ENCODE measurements around the gene GAREM2. TPM values are rescaled to one million over a fixed set of nuclear protein-coding genes. Genes with fewer than 3 reads are reported as not detected.

Gene GAREM2
- polyA plus RNA-seq, 1 donor (not counting 4 experiments of a cell fraction or from before 2014, with no cell fraction given): 0.03 TPM

DNA sequence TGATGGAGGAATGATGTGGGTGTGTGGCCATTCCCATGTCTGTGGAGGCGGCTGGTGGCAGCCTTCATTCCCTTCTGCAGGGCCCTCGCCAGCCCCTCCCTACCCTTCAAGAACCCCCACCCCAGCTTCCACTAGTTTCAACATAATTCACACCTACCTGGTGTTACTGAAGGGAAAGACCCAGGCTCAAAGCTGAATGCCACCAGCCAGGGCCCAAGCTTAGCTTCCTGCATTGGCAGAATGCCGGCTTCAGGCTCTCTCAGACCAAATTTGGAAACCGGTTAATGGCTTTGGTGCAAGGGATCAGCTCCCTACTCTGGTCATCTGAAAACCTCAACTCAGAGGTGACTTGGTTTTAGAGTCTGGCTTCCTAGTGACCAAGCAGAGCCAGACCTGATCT is 16.9 kb downstream of the GAREM2 start:
- no peaks in the 10 kb centered on the region for H3K4me1 ChIP-seq (ENCODE audit: control insufficient read depth, extremely low read depth, insufficient read depth, low read length)
- no peak for FAIRE-seq
- H3K9me3 ChIP-seq (ENCODE audit: control insufficient read depth, low read depth, low read length): no peaks in the 10 kb centered on the region
- H3K79me2 ChIP-seq (ENCODE audit: control insufficient read depth, insufficient read depth, low read length): no peaks in the 10 kb centered on the region
- H3K4me2 ChIP-seq (ENCODE audit: control insufficient read depth, extremely low read depth, insufficient read depth, low read depth, low read length): no peak overlapping the region
- no peaks in the 10 kb centered on the region for H4K20me1 ChIP-seq (ENCODE audit: control insufficient read depth, extremely low read depth, insufficient read depth, low read length)
- dilution Hi-C loops (cut with MboI; ENCODE audit: extremely low pct_ligation_motif_present, low sequenced_read_pairs): no loop called here
- DNase-seq (ENCODE audit: low read depth, low spot score): no peak
- H3K9me1 ChIP-seq (ENCODE audit: control insufficient read depth, extremely low read depth, insufficient read depth, low read length): no peaks in the 10 kb centered on the region
- no peaks in the 10 kb centered on the region for H3K27me3 ChIP-seq (ENCODE audit: control insufficient read depth, extremely low read depth, insufficient read depth, low read length)
- no peak overlapping the region for H3K27ac ChIP-seq (ENCODE audit: control insufficient read depth, insufficient read depth, low read length)
- no peak for TF ChIP-seq EZH2 (IDR thresholded peaks at IDR 0.05; ENCODE audit: low read length)
- TF ChIP-seq, protein P1, sequence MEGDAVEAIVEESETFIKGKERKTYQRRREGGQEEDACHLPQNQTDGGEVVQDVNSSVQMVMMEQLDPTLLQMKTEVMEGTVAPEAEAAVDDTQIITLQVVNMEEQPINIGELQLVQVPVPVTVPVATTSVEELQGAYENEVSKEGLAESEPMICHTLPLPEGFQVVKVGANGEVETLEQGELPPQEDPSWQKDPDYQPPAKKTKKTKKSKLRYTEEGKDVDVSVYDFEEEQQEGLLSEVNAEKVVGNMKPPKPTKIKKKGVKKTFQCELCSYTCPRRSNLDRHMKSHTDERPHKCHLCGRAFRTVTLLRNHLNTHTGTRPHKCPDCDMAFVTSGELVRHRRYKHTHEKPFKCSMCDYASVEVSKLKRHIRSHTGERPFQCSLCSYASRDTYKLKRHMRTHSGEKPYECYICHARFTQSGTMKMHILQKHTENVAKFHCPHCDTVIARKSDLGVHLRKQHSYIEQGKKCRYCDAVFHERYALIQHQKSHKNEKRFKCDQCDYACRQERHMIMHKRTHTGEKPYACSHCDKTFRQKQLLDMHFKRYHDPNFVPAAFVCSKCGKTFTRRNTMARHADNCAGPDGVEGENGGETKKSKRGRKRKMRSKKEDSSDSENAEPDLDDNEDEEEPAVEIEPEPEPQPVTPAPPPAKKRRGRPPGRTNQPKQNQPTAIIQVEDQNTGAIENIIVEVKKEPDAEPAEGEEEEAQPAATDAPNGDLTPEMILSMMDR (optimal IDR thresholded peaks at IDR 0.05 in 1 of 3, IDR thresholded peaks at IDR 0.05 in 1 of 3, conservative IDR thresholded peaks at IDR 0.05 in 1 of 3; ENCODE audit: extremely low read depth in 1 of 3, insufficient read depth in 2 of 3, low read length in 3 of 3): no peak
- H3K36me3 ChIP-seq (ENCODE audit: control insufficient read depth in 2 of 2, extremely low read depth in 1 of 2, insufficient read depth in 2 of 2, low read length in 2 of 2): peaks cover 9 to 23% of the 10 kb centered on the region in 2 experiments
- H2AFZ ChIP-seq (ENCODE audit: control insufficient read depth, low read length): no peak overlapping the region
- no peak overlapping the region for H3K9ac ChIP-seq (ENCODE audit: control insufficient read depth, extremely low read depth, insufficient read depth, low read length)
- H3K4me3 ChIP-seq (ENCODE audit: control insufficient read depth in 2 of 3, extremely low read depth in 1 of 3, insufficient read depth in 2 of 3, low read depth in 1 of 3, low read length in 3 of 3): no peak overlapping the region

DNA sequence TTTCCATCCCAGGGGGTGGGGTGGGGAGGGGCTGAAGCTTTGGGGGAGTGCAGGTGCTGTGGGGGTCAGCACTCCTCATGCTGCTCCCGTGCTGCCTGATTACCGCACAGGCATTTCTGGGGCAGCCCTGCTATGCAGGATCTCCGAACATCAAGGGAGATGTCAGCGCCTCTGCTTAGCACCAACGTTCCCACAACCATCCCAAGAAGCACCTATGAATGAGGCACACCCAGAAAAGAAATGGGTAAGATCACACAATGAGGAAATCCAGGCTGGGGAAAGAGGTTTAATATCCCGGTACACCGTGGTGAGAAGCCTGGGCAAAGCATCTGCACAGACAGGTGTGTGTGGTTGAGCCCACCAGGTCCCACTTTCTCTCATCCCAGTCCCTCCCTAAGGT is 17.5 kb downstream of the GAREM2 start:
- no peak overlapping the region for H3K4me2 ChIP-seq (ENCODE audit: control insufficient read depth, extremely low read depth, insufficient read depth, low read depth, low read length)
- no peaks in the 10 kb centered on the region for H3K27me3 ChIP-seq (ENCODE audit: control insufficient read depth, extremely low read depth, insufficient read depth, low read length)
- H2AFZ ChIP-seq (ENCODE audit: control insufficient read depth, low read length): no peak overlapping the region
- no peaks in the 10 kb centered on the region for H3K9me3 ChIP-seq (ENCODE audit: control insufficient read depth, low read depth, low read length)
- no peak for FAIRE-seq
- H3K4me3 ChIP-seq (ENCODE audit: control insufficient read depth in 2 of 3, extremely low read depth in 1 of 3, insufficient read depth in 2 of 3, low read depth in 1 of 3, low read length in 3 of 3): no peak overlapping the region
- peaks cover 9 to 27% of the 10 kb centered on the region in 2 experiments for H3K36me3 ChIP-seq (ENCODE audit: control insufficient read depth in 2 of 2, extremely low read depth in 1 of 2, insufficient read depth in 2 of 2, low read length in 2 of 2)
- no peak overlapping the region for H3K27ac ChIP-seq (ENCODE audit: control insufficient read depth, insufficient read depth, low read length)
- no peak for DNase-seq (ENCODE audit: low read depth, low spot score)
- no peaks in the 10 kb centered on the region for H4K20me1 ChIP-seq (ENCODE audit: control insufficient read depth, extremely low read depth, insufficient read depth, low read length)
- H3K9ac ChIP-seq (ENCODE audit: control insufficient read depth, extremely low read depth, insufficient read depth, low read length): no peak overlapping the region
- TF ChIP-seq, protein P1 (optimal IDR thresholded peaks at IDR 0.05 in 1 of 3, IDR thresholded peaks at IDR 0.05 in 1 of 3, conservative IDR thresholded peaks at IDR 0.05 in 1 of 3; ENCODE audit: extremely low read depth in 1 of 3, insufficient read depth in 2 of 3, low read length in 3 of 3): no peak
- H3K79me2 ChIP-seq (ENCODE audit: control insufficient read depth, insufficient read depth, low read length): no peaks in the 10 kb centered on the region
- dilution Hi-C loops (cut with MboI; ENCODE audit: extremely low pct_ligation_motif_present, low sequenced_read_pairs): no loop called here
- H3K9me1 ChIP-seq (ENCODE audit: control insufficient read depth, extremely low read depth, insufficient read depth, low read length): no peaks in the 10 kb centered on the region
- H3K4me1 ChIP-seq (ENCODE audit: control insufficient read depth, extremely low read depth, insufficient read depth, low read length): no peaks in the 10 kb centered on the region
